HG03280 (cell line): ENCODE measurements around the gene COL26A1.
"Not testable (repeated sequence)": the region's sequence is repeated elsewhere in the genome, so short reads cannot be mapped to it uniquely, and the experiment has no call there.

Experiments
- ATAC-seq: cut with Tn5 transposase; IDR thresholded peaks from one replicate; pipeline ENCODE4 v1.9.1; 2021; ENCODE audit warnings: mild to moderate bottlenecking, moderate library complexity; ENCODE audit not compliant: unreplicated experiment

The COL26A1 gene

GRCh38 chr7:101490439-101490838, 127.8 kb downstream of the COL26A1 start:
- ATAC-seq: not testable (repeated sequence)

GRCh38 chr7:101491442-101491841, 128.8 kb downstream of the COL26A1 start:
- ATAC-seq: not testable (repeated sequence)

- no peak for ATAC-seq
Measured at GRCh38 chr7:101494602-101495329, 132.1 kb downstream of the COL26A1 start.

- ATAC-seq: no peak
Measured at GRCh38 chr7:101496017-101496416, 133.3 kb downstream of the COL26A1 start.

GRCh38 chr7:101501351-101501750, 138.7 kb downstream of the COL26A1 start:
- no peak for ATAC-seq

- ATAC-seq: no peak
Measured at GRCh38 chr7:101502466-101503098, 139.9 kb downstream of the COL26A1 start.

- ATAC-seq: not testable (repeated sequence)
Measured at GRCh38 chr7:101505510-101505909, 142.8 kb downstream of the COL26A1 start.

- no peak for ATAC-seq
Measured at GRCh38 chr7:101506531-101506930, 143.9 kb downstream of the COL26A1 start.

- no peak for ATAC-seq
Measured at GRCh38 chr7:101507327-101507726, 144.7 kb downstream of the COL26A1 start.

GRCh38 chr7:101507791-101508252, 145.1 kb downstream of the COL26A1 start:
- no peak for ATAC-seq

GRCh38 chr7:101510297-101510696, 147.6 kb downstream of the COL26A1 start:
- no peak for ATAC-seq

GRCh38 chr7:101511965-101512364, 149.3 kb downstream of the COL26A1 start:
- no peak for ATAC-seq

- no peak for ATAC-seq
Measured at GRCh38 chr7:101516851-101517250, 154.2 kb downstream of the COL26A1 start.

GRCh38 chr7:101517304-101517703, 154.6 kb downstream of the COL26A1 start:
- ATAC-seq: no peak

- ATAC-seq: no peak
Measured at GRCh38 chr7:101518336-101518735, 155.7 kb downstream of the COL26A1 start.

- ATAC-seq: no peak
Measured at GRCh38 chr7:101519324-101520023, 156.8 kb downstream of the COL26A1 start.

GRCh38 chr7:101521430-101521925, 158.8 kb downstream of the COL26A1 start:
- no peak for ATAC-seq

- ATAC-seq: no peak
Measured at GRCh38 chr7:101522021-101522420, 159.3 kb downstream of the COL26A1 start.

- no peak for ATAC-seq
Measured at GRCh38 chr7:101527844-101528667, 165.4 kb downstream of the COL26A1 start.

GRCh38 chr7:101529560-101529959, 166.9 kb downstream of the COL26A1 start:
- ATAC-seq: no peak
